HG03095 (cell line): Measurements from ENCODE around the gene MTF1.
A peak's percentile ranks its signal among the peaks of the same experiment; 100 is the strongest.
"Not testable (repeated sequence)": the region's sequence is repeated elsewhere in the genome, so short reads cannot be mapped to it uniquely, and the experiment has no call there.

Experiments
- ATAC-seq: cut with Tn5 transposase; IDR thresholded peaks from one replicate; pipeline ENCODE4 v1.9.1; 2021; ENCODE audit warnings: moderate library complexity; ENCODE audit not compliant: unreplicated experiment

MTF1 gene

GRCh38 chr1:37859507-37860345 lies at the start of gene MTF1:
MTF1 (minus strand) TSS chr1:37859592; CDS start chr1:37857658, 1,934 bp downstream.
- peak; percentile 92 for ATAC-seq

- not testable (repeated sequence) for ATAC-seq
Measured at GRCh38 chr1:37908531-37908930, 49.1 kb upstream of the MTF1 start.

GRCh38 chr1:37907416-37908125 lies 48.2 kb upstream of the MTF1 start:
- ATAC-seq: not testable (repeated sequence)

- ATAC-seq: not testable (repeated sequence)
Measured at GRCh38 chr1:37906591-37906990, 47.2 kb upstream of the MTF1 start.

- no peak for ATAC-seq
Measured at GRCh38 chr1:37905727-37906126, 46.3 kb upstream of the MTF1 start.

GRCh38 chr1:37903921-37904320 lies 44.5 kb upstream of the MTF1 start:
- ATAC-seq: not testable (repeated sequence)

GRCh38 chr1:37902983-37903382 lies 43.6 kb upstream of the MTF1 start:
- ATAC-seq: no peak

GRCh38 chr1:37901893-37902225 lies 42.5 kb upstream of the MTF1 start:
- ATAC-seq: no peak

- ATAC-seq: peak; percentile 79
Measured at GRCh38 chr1:37901191-37901892, 42.0 kb upstream of the MTF1 start.

- ATAC-seq: not testable (repeated sequence)
Measured at GRCh38 chr1:37897563-37897962, 38.2 kb upstream of the MTF1 start.

- no peak for ATAC-seq
Measured at GRCh38 chr1:37893673-37894072, 34.3 kb upstream of the MTF1 start.

- no peak for ATAC-seq
Measured at GRCh38 chr1:37892151-37893047, 33.0 kb upstream of the MTF1 start.

GRCh38 chr1:37890378-37891014 lies 31.1 kb upstream of the MTF1 start:
- ATAC-seq: no peak

- no peak for ATAC-seq
Measured at GRCh38 chr1:37888022-37888700, 28.8 kb upstream of the MTF1 start.

- no peak for ATAC-seq
Measured at GRCh38 chr1:37884145-37884544, 24.8 kb upstream of the MTF1 start.

- no peak for ATAC-seq
Measured at GRCh38 chr1:37883671-37884070, 24.3 kb upstream of the MTF1 start.

- no peak for ATAC-seq
Measured at GRCh38 chr1:37879865-37880264, 20.5 kb upstream of the MTF1 start.

GRCh38 chr1:37878071-37878470 lies 18.7 kb upstream of the MTF1 start:
- no peak for ATAC-seq

- ATAC-seq: no peak
Measured at GRCh38 chr1:37875833-37876232, 16.4 kb upstream of the MTF1 start.

GRCh38 chr1:37872692-37873091 lies 13.3 kb upstream of the MTF1 start:
- no peak for ATAC-seq
